CD4-positive, CD25-positive, alpha-beta regulatory T cell (primary cell): Measurements from ENCODE around the gene FOCAD. TPM values are rescaled to one million over a fixed set of nuclear protein-coding genes. Genes with fewer than 3 reads are reported as not detected.
A peak's percentile ranks its signal among the peaks of the same experiment; 100 is the strongest.

Experiments used
- ATAC-seq, 2 donors: fragments of 150-1000 bp; cut with Tn5 transposase; one replicate each; pipeline ENCODE4 v1.10.0; 2021; ENCODE audit warnings: low read depth in 2 of 2, moderate number of reproducible peaks in 2 of 2, moderate library complexity in 1 of 2
- DNase-seq, 3 donors: peaks; one replicate each; pipeline versions ENCODE4 v3.0.0 to v3.0.0-alpha.2; 2012 to 2022; ENCODE audit warnings: mixed read lengths in 1 of 3
- H3K27ac ChIP-seq: one replicate; pipeline ENCODE4 v1.7.0; 2013; ENCODE audit warnings: mild to moderate bottlenecking, low read length; ENCODE audit not compliant: insufficient read depth, poor library complexity, severe bottlenecking
- H3K27me3 ChIP-seq: one replicate; pipeline ENCODE4 v1.7.0; 2013; ENCODE audit warnings: low read length; ENCODE audit not compliant: control insufficient read depth, insufficient read depth
- H3K36me3 ChIP-seq: one replicate; pipeline ENCODE4 v1.7.0; 2013; ENCODE audit warnings: mild to moderate bottlenecking, low read length, moderate library complexity; ENCODE audit not compliant: control insufficient read depth, insufficient read depth
- H3K4me1 ChIP-seq: 2 replicates; pipeline ENCODE4 v1.7.0; 2013; ENCODE audit warnings: mild to moderate bottlenecking, low read length; ENCODE audit not compliant: insufficient read depth, control insufficient read depth, poor library complexity, severe bottlenecking
- H3K4me3 ChIP-seq: one replicate; pipeline ENCODE4 v1.7.0; 2013; ENCODE audit warnings: low read depth, mild to moderate bottlenecking, low read length, moderate library complexity
- H3K9me3 ChIP-seq, 2 experiments: 1 replicate in 1 of 2; 2 replicates in 1 of 2; pipeline ENCODE4 v1.7.0; 2013; ENCODE audit warnings: low read length in 2 of 2, mild to moderate bottlenecking in 1 of 2, moderate library complexity in 1 of 2; ENCODE audit not compliant: control insufficient read depth in 2 of 2
- H3K27ac Mint-ChIP-seq, 3 donors: one replicate each; pipeline ENCODE4 v1.8.0; 2020 to 2022; ENCODE audit warnings: mild to moderate bottlenecking in 3 of 3, mixed read lengths in 3 of 3, moderate library complexity in 2 of 3
- H3K27me3 Mint-ChIP-seq: one replicate; pipeline ENCODE4 v1.8.0; 2022; ENCODE audit warnings: mild to moderate bottlenecking, mixed read lengths
- H3K36me3 Mint-ChIP-seq: one replicate; pipeline ENCODE4 v1.8.0; 2020; ENCODE audit warnings: mixed read lengths
- H3K4me1 Mint-ChIP-seq, 4 donors: one replicate each; pipeline ENCODE4 v1.8.0; 2020 to 2022; ENCODE audit warnings: mixed read lengths in 4 of 4, mild to moderate bottlenecking in 1 of 4
- H3K4me3 Mint-ChIP-seq, 4 donors: one replicate each; pipeline ENCODE4 v1.8.0; 2020 to 2022; ENCODE audit warnings: mild to moderate bottlenecking in 4 of 4, mixed read lengths in 4 of 4, moderate library complexity in 3 of 4
- H3K9me3 Mint-ChIP-seq, 7 donors: one replicate each; pipeline ENCODE4 v1.8.0; 2020 to 2022; ENCODE audit warnings: mixed read lengths in 7 of 7, mild to moderate bottlenecking in 3 of 7, moderate library complexity in 2 of 7
- polyA plus RNA-seq, 4 donors: library from polyadenylated mRNA; unstranded; fragments of 300-500 nt; fragmentation: Illumina TruSeq; gene quantifications; one replicate each; pipeline ENCODE4 v1.2.3, GENCODE V29; 2021
- total RNA-seq: library from RNA; stranded (reverse); gene quantifications from one replicate; pipeline ENCODE4 v1.2.3, GENCODE V29; 2022

The FOCAD gene
- total and polyA plus RNA-seq, 5 donors from 2014 or later: 9.0 to 19.6 (median 13.4) TPM

GRCh38 chr9:20734275-20734674 is 50.2 kb downstream of the FOCAD start:
- peaks cover 0 to 5% (median 2%) of the 10 kb centered on the region in 4 donors for H3K4me1 Mint-ChIP-seq

GRCh38 chr9:20740304-20740703 is 56.2 kb downstream of the FOCAD start:
- Mint-ChIP-seq H3K4me1 (peaks cover 16 to 19% (median 17%) of the 10 kb centered on the region in 4 donors), H3K4me3 (no peak overlapping the region), H3K36me3 (peaks cover 30% of the 10 kb centered on the region), H3K27ac (peak overlapping the region in 1 of 3 donors; percentile 1), H3K9me3 (no peaks in the 10 kb centered on the region), H3K27me3 (no peaks in the 10 kb centered on the region)
- H3K27me3 ChIP-seq: no peaks in the 10 kb centered on the region
- no peak overlapping the region for H3K4me3 ChIP-seq
- peaks cover 2% of the 10 kb centered on the region for H3K36me3 ChIP-seq
- no peak overlapping the region for H3K27ac ChIP-seq
- DNase-seq (peak in 1 of 3 donors; percentile 29), ATAC-seq (peak in 1 of 2 donors; percentile 39)
- H3K9me3 ChIP-seq: no peaks in the 10 kb centered on the region
- peaks cover 11% of the 10 kb centered on the region for H3K4me1 ChIP-seq

More at GRCh38 chr9:20734275-20734674, 50.2 kb downstream of the FOCAD start:
- Mint-ChIP-seq H3K27ac (no peak overlapping the region), H3K9me3 (no peaks in the 10 kb centered on the region), H3K4me3 (no peak overlapping the region), H3K36me3 (peaks cover 34% of the 10 kb centered on the region), H3K27me3 (no peaks in the 10 kb centered on the region)
- Histone ChIP-seq H3K9me3 (no peaks in the 10 kb centered on the region), H3K4me1 (no peaks in the 10 kb centered on the region), H3K27ac (no peak overlapping the region), H3K27me3 (no peaks in the 10 kb centered on the region), H3K4me3 (no peak overlapping the region), H3K36me3 (no peaks in the 10 kb centered on the region)
- DNase-seq (no peak), ATAC-seq (no peak)

GRCh38 chr9:20740929-20741582 is 57.0 kb downstream of the FOCAD start:
- peaks cover 30% of the 10 kb centered on the region for H3K36me3 Mint-ChIP-seq
- DNase-seq (peak in 1 of 3 donors; percentile 2), ATAC-seq (no peak)
- Histone ChIP-seq H3K36me3 (peaks cover 2% of the 10 kb centered on the region), H3K27ac (no peak overlapping the region), H3K27me3 (no peaks in the 10 kb centered on the region), H3K4me1 (peaks cover 11% of the 10 kb centered on the region), H3K4me3 (no peak overlapping the region), H3K9me3 (no peaks in the 10 kb centered on the region)
- H3K9me3 Mint-ChIP-seq: no peaks in the 10 kb centered on the region
- peaks cover 16 to 18% (median 16%) of the 10 kb centered on the region in 4 donors for H3K4me1 Mint-ChIP-seq
- no peak overlapping the region for H3K4me3 Mint-ChIP-seq
- H3K27me3 Mint-ChIP-seq: no peaks in the 10 kb centered on the region
- peak overlapping the region in 1 of 3 donors; percentile 1 for H3K27ac Mint-ChIP-seq

DNA sequence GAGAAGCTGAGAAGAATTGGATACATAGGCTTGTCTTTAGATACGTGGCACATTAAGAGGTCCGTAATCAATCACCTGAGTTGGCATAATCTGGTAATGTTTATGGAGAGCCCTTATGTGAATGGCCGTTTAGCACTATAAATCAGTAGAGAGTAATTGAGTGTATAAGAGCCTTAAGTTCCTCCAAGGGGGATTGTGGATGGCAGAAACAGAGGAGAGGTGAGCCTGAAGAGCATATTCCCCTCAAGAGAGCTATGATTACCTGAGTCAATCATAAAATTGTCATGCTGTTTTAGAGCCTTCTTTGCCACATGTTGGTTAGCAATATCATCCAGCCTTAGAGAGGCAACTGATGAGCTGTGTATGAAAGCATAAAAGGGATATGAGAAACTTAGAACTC is 58.8 kb downstream of the FOCAD start:
- Mint-ChIP-seq H3K36me3 (peaks cover 21% of the 10 kb centered on the region), H3K9me3 (no peaks in the 10 kb centered on the region), H3K4me3 (no peak overlapping the region), H3K27me3 (no peaks in the 10 kb centered on the region), H3K4me1 (peaks cover 14 to 18% (median 16%) of the 10 kb centered on the region in 4 donors), H3K27ac (no peak overlapping the region)
- Histone ChIP-seq H3K27me3 (no peaks in the 10 kb centered on the region), H3K9me3 (no peaks in the 10 kb centered on the region), H3K4me1 (peaks cover 11% of the 10 kb centered on the region), H3K4me3 (no peak overlapping the region), H3K27ac (no peak overlapping the region), H3K36me3 (peaks cover 2% of the 10 kb centered on the region)
- DNase-seq (no peak), ATAC-seq (no peak)

DNA sequence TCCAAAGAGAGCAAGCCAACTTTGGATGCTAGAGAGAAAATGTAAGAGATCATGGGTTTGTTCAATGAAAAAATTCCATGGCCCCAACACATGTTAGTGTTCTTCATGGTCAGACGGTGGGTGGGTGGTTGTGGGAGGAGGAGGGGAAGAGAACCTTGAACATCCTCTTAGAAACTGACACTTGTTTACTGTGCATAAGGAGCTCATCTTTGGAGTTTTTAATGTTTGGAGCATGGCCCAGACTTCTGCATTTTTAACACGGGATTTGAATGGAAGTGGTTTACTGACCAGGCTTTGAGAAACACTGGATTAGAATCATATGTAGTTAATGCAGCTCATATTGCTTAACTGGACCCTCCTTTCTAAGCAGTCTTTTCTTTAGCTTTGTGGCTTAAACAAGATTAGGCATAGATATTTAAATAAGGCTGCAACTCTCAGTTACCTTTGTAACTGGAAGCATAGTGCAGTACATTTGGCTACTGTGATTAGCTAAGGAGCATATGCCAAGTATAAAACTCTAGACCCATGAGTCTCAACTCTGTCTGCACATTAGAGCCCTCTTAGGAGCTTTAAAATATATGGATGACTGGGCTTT is 60.1 kb downstream of the FOCAD start:
- no peaks in the 10 kb centered on the region for H3K27me3 Mint-ChIP-seq
- peaks cover 14% of the 10 kb centered on the region for H3K36me3 Mint-ChIP-seq
- no peak overlapping the region for H3K27ac Mint-ChIP-seq
- Histone ChIP-seq H3K9me3 (no peaks in the 10 kb centered on the region), H3K27me3 (no peaks in the 10 kb centered on the region), H3K27ac (no peak overlapping the region), H3K36me3 (peaks cover 2% of the 10 kb centered on the region), H3K4me1 (peaks cover 11% of the 10 kb centered on the region), H3K4me3 (no peak overlapping the region)
- peaks cover 14 to 18% (median 16%) of the 10 kb centered on the region in 4 donors for H3K4me1 Mint-ChIP-seq
- no peak overlapping the region for H3K4me3 Mint-ChIP-seq
- ATAC-seq (no peak), DNase-seq (no peak)
- H3K9me3 Mint-ChIP-seq: no peaks in the 10 kb centered on the region

GRCh38 chr9:20746967-20747366 is 62.9 kb downstream of the FOCAD start:
- no peak overlapping the region for H3K27ac ChIP-seq
- H3K27me3 Mint-ChIP-seq: no peaks in the 10 kb centered on the region
- H3K36me3 ChIP-seq: no peaks in the 10 kb centered on the region
- H3K27me3 ChIP-seq: no peaks in the 10 kb centered on the region
- no peaks in the 10 kb centered on the region for H3K9me3 ChIP-seq
- H3K4me1 Mint-ChIP-seq: peaks cover 0 to 9% (median 1%) of the 10 kb centered on the region in 4 donors
- no peak overlapping the region for H3K4me3 ChIP-seq
- peaks cover 7% of the 10 kb centered on the region for H3K36me3 Mint-ChIP-seq
- H3K4me1 ChIP-seq: no peaks in the 10 kb centered on the region
- DNase-seq (no peak), ATAC-seq (no peak)
- no peak overlapping the region for H3K27ac Mint-ChIP-seq
- no peak overlapping the region for H3K4me3 Mint-ChIP-seq
- H3K9me3 Mint-ChIP-seq: no peaks in the 10 kb centered on the region

GRCh38 chr9:20749496-20750198 is 65.6 kb downstream of the FOCAD start:
- H3K9me3 ChIP-seq: no peaks in the 10 kb centered on the region
- H3K4me1 ChIP-seq: no peaks in the 10 kb centered on the region
- H3K27me3 ChIP-seq: no peaks in the 10 kb centered on the region
- Mint-ChIP-seq H3K4me1 (peaks cover 0 to 5% (median 0%) of the 10 kb centered on the region in 4 donors), H3K27ac (no peak overlapping the region), H3K4me3 (no peak overlapping the region), H3K36me3 (no peaks in the 10 kb centered on the region), H3K27me3 (no peaks in the 10 kb centered on the region), H3K9me3 (no peaks in the 10 kb centered on the region)
- no peak overlapping the region for H3K27ac ChIP-seq
- ATAC-seq: no peak
- no peak overlapping the region for H3K4me3 ChIP-seq
- H3K36me3 ChIP-seq: no peaks in the 10 kb centered on the region
- no peak for DNase-seq
